Measurements from ENCODE around the gene RXRA.

Gene RXRA

GRCh38 chr9:134325813-134326723 is at the start of gene RXRA:
TSS of gene RXRA (plus strand) at chr9:134326455. CDS start at chr9:134326632, 177 bp downstream.
- no peak for DNase-seq (ENCODE audit: low read depth)

GRCh38 chr9:134278286-134278685 is 48.0 kb upstream of the RXRA start:
- no peak for DNase-seq (ENCODE audit: low read depth)

GRCh38 chr9:134278974-134279640 is 47.1 kb upstream of the RXRA start:
- DNase-seq (ENCODE audit: low read depth), result no peak

GRCh38 chr9:134282138-134282650 is 44.1 kb upstream of the RXRA start:
- no peak for DNase-seq (ENCODE audit: low read depth)

- no peak for DNase-seq (ENCODE audit: low read depth)
Measured at GRCh38 chr9:134283111-134283515, 43.1 kb upstream of the RXRA start.

GRCh38 chr9:134283692-134284265 is 42.5 kb upstream of the RXRA start:
- no peak for DNase-seq (ENCODE audit: low read depth)

GRCh38 chr9:134284273-134284672 is 42.0 kb upstream of the RXRA start:
- no peak for DNase-seq (ENCODE audit: low read depth)

GRCh38 chr9:134284741-134285140 is 41.5 kb upstream of the RXRA start:
- no peak for DNase-seq (ENCODE audit: low read depth)

- no peak for DNase-seq (ENCODE audit: low read depth)
Measured at GRCh38 chr9:134285215-134285845, 40.9 kb upstream of the RXRA start.

GRCh38 chr9:134286471-134287245 is 39.6 kb upstream of the RXRA start:
- DNase-seq (ENCODE audit: low read depth), result no peak

GRCh38 chr9:134287591-134288491 is 38.4 kb upstream of the RXRA start:
- no peak for DNase-seq (ENCODE audit: low read depth)

- no peak for DNase-seq (ENCODE audit: low read depth)
Measured at GRCh38 chr9:134288746-134289145, 37.5 kb upstream of the RXRA start.

- no peak for DNase-seq (ENCODE audit: low read depth)
Measured at GRCh38 chr9:134289241-134289875, 36.9 kb upstream of the RXRA start.

- DNase-seq (ENCODE audit: low read depth), result no peak
Measured at GRCh38 chr9:134290603-134291451, 35.4 kb upstream of the RXRA start.

- no peak for DNase-seq (ENCODE audit: low read depth)
Measured at GRCh38 chr9:134291452-134291881, 34.8 kb upstream of the RXRA start.

GRCh38 chr9:134291961-134292871 is 34.0 kb upstream of the RXRA start:
- no peak for DNase-seq (ENCODE audit: low read depth)

GRCh38 chr9:134293031-134293521 is 33.2 kb upstream of the RXRA start:
- no peak for DNase-seq (ENCODE audit: low read depth)

Data from stimulated activated CD8-positive, alpha-beta memory T cell treated with anti-CD3 and anti-CD28 coated beads, Interleukin-15, amount 100 ng/mL, for 24 hours (primary cell).